IMR-90 (cell line): ENCODE measurements around the gene ZNF627. TPM values are rescaled to one million over a fixed set of nuclear protein-coding genes. Genes with fewer than 3 reads are reported as not detected.

Experiments
- ATAC-seq: fragments of 200-7000 bp; cut with Tn5 transposase; 2 replicates; pipeline ENCODE4 v1.9.1; 2020; ENCODE audit warnings: low read depth, mild to moderate bottlenecking, moderate library complexity
- BruUV-seq: library from RNA; stranded (reverse); fragments of 400-500 nt; replicated peaks from 2 replicates; lab custom pipeline; 2021; lab: Mats Ljungman, UMichigan
- CTCF ChIA-PET: fragments of 300-600 bp; formaldehyde crosslinking; extraction: SDS; loops from one replicate; lab custom pipeline; 2021; ENCODE audit warnings: antibody characterized with exemption; lab: Yijun Ruan, JAX
- POLR2A ChIA-PET: fragments of 300-600 bp; sonication (Branson Sonifier 250); formaldehyde crosslinking; loops from one replicate; lab custom pipeline; 2022; ENCODE audit warnings: antibody characterized with exemption; ENCODE audit not compliant: unreplicated experiment; lab: Charles Lee
- DNase-seq: peaks from one replicate; pipeline ENCODE4 v3.0.0; 2013
- H2AFZ ChIP-seq: replicated peaks from 2 replicates; pipeline ENCODE3; 2013; ENCODE audit warnings: low read length, mild to moderate bottlenecking; ENCODE audit not compliant: poor library complexity
- H2AK5ac ChIP-seq: 2 replicates; pipeline ENCODE4 v1.6.1; 2013; ENCODE audit warnings: low read depth, low read length, inconsistent platforms
- H2AK9ac ChIP-seq: replicated peaks from 2 replicates; pipeline ENCODE3; 2013; ENCODE audit warnings: mild to moderate bottlenecking, low read depth, low read length, moderate library complexity; ENCODE audit not compliant: poor library complexity
- H2BK120ac ChIP-seq: 2 replicates; pipeline ENCODE4 v1.6.1; 2013; ENCODE audit warnings: low read depth, low read length, inconsistent platforms
- H2BK15ac ChIP-seq: 3 replicates; pipeline ENCODE4 v1.6.1; 2013; ENCODE audit warnings: low read depth, low read length, inconsistent platforms
- H2BK20ac ChIP-seq: 2 replicates; pipeline ENCODE4 v1.6.1; 2013; ENCODE audit warnings: low read depth, mild to moderate bottlenecking, inconsistent platforms, low read length, moderate library complexity
- H2BK5ac ChIP-seq: 2 replicates; pipeline ENCODE4 v1.6.1; 2013; ENCODE audit warnings: mild to moderate bottlenecking, low read depth, low read length, inconsistent platforms; ENCODE audit not compliant: poor library complexity, severe bottlenecking
- H3K14ac ChIP-seq: replicated peaks from 2 replicates; pipeline ENCODE4 v1.6.1; 2013; ENCODE audit warnings: low read depth, low read length, inconsistent platforms
- H3K18ac ChIP-seq: 2 replicates; pipeline ENCODE4 v1.6.1; 2013; ENCODE audit warnings: low read depth, low read length, control low read depth
- H3K23ac ChIP-seq: 2 replicates; pipeline ENCODE4 v1.6.1; 2013; ENCODE audit warnings: low read depth, low read length, inconsistent platforms
- H3K27ac ChIP-seq: 2 replicates; pipeline ENCODE4 v1.5.1; 2013; ENCODE audit warnings: mild to moderate bottlenecking, control low read depth, low read length; ENCODE audit not compliant: insufficient read depth
- H3K27me3 ChIP-seq: 2 replicates; pipeline ENCODE4 v1.6.1; 2013; ENCODE audit warnings: low read length; ENCODE audit not compliant: control insufficient read depth, insufficient read depth
- H3K36me3 ChIP-seq: 2 replicates; pipeline ENCODE4 v1.6.1; 2013; ENCODE audit warnings: low read length, mixed read lengths; ENCODE audit not compliant: control insufficient read depth, insufficient read depth
- H3K4ac ChIP-seq: 2 replicates; pipeline ENCODE4 v1.6.1; 2013; ENCODE audit warnings: low read depth, low read length, inconsistent platforms
- H3K4me1 ChIP-seq: 2 replicates; pipeline ENCODE4 v1.6.1; 2013; ENCODE audit warnings: low read length, mixed read lengths; ENCODE audit not compliant: control insufficient read depth, insufficient read depth
- H3K4me2 ChIP-seq: 2 replicates; pipeline ENCODE4 v1.6.1; 2013; ENCODE audit warnings: low read depth, mild to moderate bottlenecking, control low read depth, low read length, moderate library complexity
- H3K4me3 ChIP-seq: 2 replicates; pipeline ENCODE4 v1.5.1; 2013; ENCODE audit warnings: low read depth, mild to moderate bottlenecking, control low read depth, low read length, moderate library complexity; ENCODE audit not compliant: insufficient read depth
- H3K56ac ChIP-seq: 2 replicates; pipeline ENCODE4 v1.6.1; 2013; ENCODE audit warnings: low read length, inconsistent platforms; ENCODE audit not compliant: insufficient read depth; ENCODE audit errors: extremely low read depth
- H3K79me1 ChIP-seq, 2 experiments: 2 replicates each; pipeline ENCODE4 v1.6.1; 2013; ENCODE audit warnings: low read length in 2 of 2, inconsistent platforms in 1 of 2, low read depth in 1 of 2
- H3K9ac ChIP-seq: 2 replicates; pipeline ENCODE4 v1.6.1; 2013; ENCODE audit warnings: low read depth, low read length, control low read depth
- H3K9me1 ChIP-seq: 2 replicates; pipeline ENCODE4 v1.6.1; 2013; ENCODE audit warnings: low read length, inconsistent platforms; ENCODE audit not compliant: insufficient read depth
- H3K9me3 ChIP-seq: 2 replicates; pipeline ENCODE4 v1.6.1; 2013; ENCODE audit warnings: low read length; ENCODE audit not compliant: control insufficient read depth, insufficient read depth
- H4K20me1 ChIP-seq: 2 replicates; pipeline ENCODE4 v1.6.1; 2013; ENCODE audit warnings: low read length, inconsistent platforms; ENCODE audit not compliant: insufficient read depth
- H4K5ac ChIP-seq: 2 replicates; pipeline ENCODE4 v1.6.1; 2013; ENCODE audit warnings: mild to moderate bottlenecking, low read depth, low read length, control low read depth
- H4K8ac ChIP-seq, 2 experiments: 2 replicates each; pipeline ENCODE4 v1.6.1; 2013; ENCODE audit warnings: low read depth in 2 of 2, low read length in 2 of 2, control low read depth in 1 of 2, inconsistent platforms in 1 of 2
- H4K91ac ChIP-seq: 2 replicates; pipeline ENCODE4 v1.6.1; 2013; ENCODE audit warnings: low read depth, low read length, inconsistent platforms; ENCODE audit not compliant: insufficient read depth
- CEBPB ChIP-seq: IDR thresholded peaks from 2 replicates; pipeline ENCODE4 v1.6.1; 2012; ENCODE audit warnings: low read depth, low read length, improper control_type of control experiment
- CTCF ChIP-seq: conservative IDR thresholded peaks from 2 replicates; pipeline ENCODE4 v1.5.1; 2012; ENCODE audit warnings: mild to moderate bottlenecking, low read depth, low read length, improper control_type of control experiment
- ELK1 ChIP-seq: fragments of 150-350 bp; IDR thresholded peaks from 2 replicates; pipeline ENCODE4 v1.6.1; 2016; ENCODE audit warnings: low read depth, mild to moderate bottlenecking, low read length, moderate library complexity, borderline replicate concordance
- FOS ChIP-seq: fragments of 150-350 bp; IDR thresholded peaks from 2 replicates; pipeline ENCODE4 v1.6.1; 2016; ENCODE audit warnings: low read depth, low read length
- MAFK ChIP-seq: IDR thresholded peaks from 2 replicates; pipeline ENCODE4 v1.6.1; 2012; ENCODE audit warnings: low read depth, low read length, improper control_type of control experiment
- MXI1 ChIP-seq: IDR thresholded peaks from 2 replicates; pipeline ENCODE4 v1.6.1; 2012; ENCODE audit warnings: low read depth, mild to moderate bottlenecking, low read length, moderate library complexity, borderline replicate concordance
- NFE2L2 ChIP-seq: fragments of 150-350 bp; IDR thresholded peaks from 2 replicates; pipeline ENCODE4 v1.6.1; 2016; ENCODE audit warnings: low read depth, mild to moderate bottlenecking, low read length
- POLR2A ChIP-seq: IDR thresholded peaks from 2 replicates; pipeline ENCODE4 v1.6.1; 2012; ENCODE audit warnings: mild to moderate bottlenecking, low read depth, low read length
- RAD21 ChIP-seq: IDR thresholded peaks from 2 replicates; pipeline ENCODE4 v1.6.1; 2012; ENCODE audit warnings: low read length, improper control_type of control experiment
- RCOR1 ChIP-seq: IDR thresholded peaks from 2 replicates; pipeline ENCODE4 v1.6.1; 2012; ENCODE audit warnings: mild to moderate bottlenecking, low read length, improper control_type of control experiment; ENCODE audit not compliant: insufficient replicate concordance
- RFX5 ChIP-seq: IDR thresholded peaks from 2 replicates; pipeline ENCODE4 v1.8.0; 2012; ENCODE audit warnings: low read depth, mild to moderate bottlenecking, low read length, moderate library complexity
- SMC3 ChIP-seq: fragments of 150-350 bp; IDR thresholded peaks from 2 replicates; pipeline ENCODE4 v1.6.1; 2016; ENCODE audit warnings: low read depth, mild to moderate bottlenecking, antibody characterized with exemption, low read length, moderate library complexity
- USF2 ChIP-seq: fragments of 150-350 bp; IDR thresholded peaks from 2 replicates; pipeline ENCODE4 v1.6.1; 2017; ENCODE audit warnings: mild to moderate bottlenecking, antibody characterized with exemption, low read length, low read depth
- WGBS, 2 experiments: methylation state at CpG; one replicate each; pipeline versions ENCODE4 v1.1.5 to v1.1.7; 2013; ENCODE audit warnings: missing lambda C conversion rate in 2 of 2; ENCODE audit not compliant: insufficient read length in 1 of 2; ENCODE audit errors: extremely low coverage in 2 of 2; 5-methylcytosine and 5-hydroxymethylcytosine counted together
- dilution Hi-C: fragments of 300-500 bp; cut with HindIII; formaldehyde crosslinking; loops from one replicate; pipeline ENCODE4 v1.14.3; 2018; ENCODE audit warnings: low sequenced_read_pairs; ENCODE audit not compliant: unreplicated experiment
- in situ Hi-C: fragments of 300-500 bp; cut with MboI; formaldehyde crosslinking; loops from 3 replicates; pipeline ENCODE4 v1.14.3; 2019; ENCODE audit warnings: low sequenced_read_pairs, inconsistent platforms, mixed read lengths
- intact Hi-C: fragments of 100-400 bp; cut with micrococcal nuclease; formaldehyde crosslinking; loops from 2 replicates; pipeline ENCODE4 v1.10.0; 2022
- polyA plus RNA-seq, 3 experiments: library from polyadenylated mRNA; depleted of rRNA; stranded (reverse); fragments of >200 nt; gene quantifications; 2 replicates each; pipeline ENCODE4 v1.2.3, GENCODE V29; 2012; ENCODE audit warnings: low replicate concordance in 1 of 3
- total RNA-seq: library from RNA; depleted of rRNA; stranded (reverse); fragments of >200 nt; gene quantifications from 2 replicates; pipeline ENCODE4 v1.2.3, GENCODE V29; 2012

ZNF627 gene
- total and polyA plus RNA-seq, 2 of the 4 experiments (the other 2 are of a cell fraction), result 6.3 to 34.4 TPM

GRCh38 chr19:11563532-11563931, 33.8 kb upstream of the ZNF627 start:
- in situ Hi-C loops (no loop called here), dilution Hi-C loops (no loop called here), intact Hi-C loops (no loop called here)
- Histone ChIP-seq H3K4me3 (no peak overlapping the region), H3K4me1 (no peaks in the 10 kb centered on the region), H3K27ac (no peak overlapping the region), H3K36me3 (no peaks in the 10 kb centered on the region), H2BK15ac (no peak overlapping the region), H2BK20ac (no peak overlapping the region), H4K5ac (no peak overlapping the region), H2AFZ (no peak overlapping the region), H3K23ac (no peak overlapping the region), H3K79me1 (peaks cover 0 to 17% of the 10 kb centered on the region in 2 experiments; a peak in 2 of 4 replicates), H3K9ac (no peak overlapping the region), H3K18ac (no peak overlapping the region), H4K20me1 (peaks cover 3% of the 10 kb centered on the region; the same call in 1 of the 2 replicates), H3K4me2 (no peak overlapping the region), H2BK5ac (no peak overlapping the region), H2AK5ac (no peak overlapping the region), H3K9me3 (no peaks in the 10 kb centered on the region), H3K56ac (no peak overlapping the region), H3K27me3 (no peaks in the 10 kb centered on the region), H3K4ac (no peak overlapping the region), H2AK9ac (no peak overlapping the region), H3K9me1 (no peaks in the 10 kb centered on the region), H4K8ac (no peak overlapping the region), H2BK120ac (no peak overlapping the region), H4K91ac (no peak overlapping the region), H3K14ac (no peak overlapping the region)
- ChIA-PET POLR2A (interaction anchor here (0.5 kb wide), 1 partner anchor 13 kb away, joined by 4 read pairs; no protein-coding TSS in a partner anchor), CTCF (no interaction called here)
- 92% methylated on average over 4 of the region's 8 CpGs; no CpG with 5 or more reads in 1 of the 2 experiments for WGBS, 2 experiments
- TF ChIP-seq CTCF (no peak), CEBPB (no peak), SMC3 (no peak), MXI1 (no peak), USF2 (no peak), ELK1 (no peak), NFE2L2 (no peak), RCOR1 (no peak), MAFK (no peak), RFX5 (no peak), RAD21 (no peak), FOS (no peak), POLR2A (no peak)
- ATAC-seq (no peak), DNase-seq (no peak)
- no TSS peak for BruUV-seq
